GM12891 (cell line): ENCODE results near the gene ITSN1.

Experiments
- DNase-seq: peaks from one replicate; pipeline ENCODE4 v3.0.0; 2011; ENCODE audit warnings: low spot score; ENCODE audit not compliant: insufficient read length
- FAIRE-seq: peaks from 2 replicates; lab custom pipeline; 2011; peaks lifted over from hg19 to GRCh38; lab: Jason Lieb, UNC
- PAX5 ChIP-seq: IDR thresholded peaks from 2 replicates; pipeline ENCODE4 v1.6.1; 2011; ENCODE audit warnings: low read length, moderate library complexity, mild to moderate bottlenecking; ENCODE audit not compliant: insufficient read depth, severe bottlenecking
- POLR2A ChIP-seq: IDR thresholded peaks from 2 replicates; pipeline ENCODE4 v1.6.1; 2011; ENCODE audit warnings: low read depth, low read length, control low read depth
- POLR2AphosphoS5 ChIP-seq: IDR thresholded peaks from 2 replicates; pipeline ENCODE4 v1.6.1; 2011; ENCODE audit warnings: low read depth, low read length, control low read depth
- POU2F2 ChIP-seq: IDR thresholded peaks from 2 replicates; pipeline ENCODE4 v1.6.1; 2011; ENCODE audit warnings: low read depth, mild to moderate bottlenecking, control low read depth, low read length, moderate library complexity
- SPI1 ChIP-seq: IDR thresholded peaks from 2 replicates; pipeline ENCODE4 v1.6.1; 2011; ENCODE audit warnings: low read depth, low read length, control low read depth
- TAF1 ChIP-seq: IDR thresholded peaks from 2 replicates; pipeline ENCODE4 v1.6.1; 2011; ENCODE audit warnings: low read depth, low read length, control low read depth

Gene ITSN1

GRCh38 chr21:33691945-33692603, 49.8 kb downstream of the ITSN1 start:
- FAIRE-seq (no peak), DNase-seq (no peak)
- TF ChIP-seq POU2F2 (no peak), SPI1 (no peak), TAF1 (no peak)

- DNase-seq (no peak), FAIRE-seq (no peak)
- TF ChIP-seq PAX5, result no peak
- TF ChIP-seq POU2F2, result no peak
- TF ChIP-seq POLR2A, result no peak
- no peak for TF ChIP-seq POLR2AphosphoS5
- TF ChIP-seq SPI1, result no peak
- TF ChIP-seq TAF1, result no peak
Observed at GRCh38 chr21:33695813-33696212, 53.5 kb downstream of the ITSN1 start.

GRCh38 chr21:33696465-33696864, 54.2 kb downstream of the ITSN1 start:
- TF ChIP-seq POLR2A, result no peak
- TF ChIP-seq PAX5, result no peak
- no peak for FAIRE-seq

GRCh38 chr21:33698087-33698860, 56.0 kb downstream of the ITSN1 start:
- no peak for DNase-seq
- TF ChIP-seq POU2F2 (no peak), PAX5 (no peak), SPI1 (no peak), POLR2A (no peak), POLR2AphosphoS5 (no peak), TAF1 (no peak)
- FAIRE-seq, result no peak

More at GRCh38 chr21:33696465-33696864, 54.2 kb downstream of the ITSN1 start:
- DNase-seq, result no peak

- DNase-seq (no peak), FAIRE-seq (no peak)
- TF ChIP-seq POLR2AphosphoS5 (no peak), POU2F2 (no peak), POLR2A (no peak)
Observed at GRCh38 chr21:33699277-33699676, 57.0 kb downstream of the ITSN1 start.

- FAIRE-seq (no peak), DNase-seq (no peak)
- TF ChIP-seq POLR2A, result no peak
- TF ChIP-seq SPI1, result no peak
- no peak for TF ChIP-seq POU2F2
- TF ChIP-seq POLR2AphosphoS5, result no peak
- TF ChIP-seq PAX5, result no peak
- TF ChIP-seq TAF1, result no peak
Observed at GRCh38 chr21:33700491-33700890, 58.2 kb downstream of the ITSN1 start.

GRCh38 chr21:33703750-33704606, 61.7 kb downstream of the ITSN1 start:
- TF ChIP-seq PAX5 (no peak), TAF1 (no peak), POLR2A (no peak), POLR2AphosphoS5 (no peak), POU2F2 (no peak), SPI1 (no peak)
- DNase-seq (no peak), FAIRE-seq (no peak)

- no peak for DNase-seq
- TF ChIP-seq PAX5 (no peak), SPI1 (no peak), POU2F2 (no peak), POLR2AphosphoS5 (no peak), TAF1 (no peak), POLR2A (no peak)
- FAIRE-seq, result no peak
Observed at GRCh38 chr21:33707846-33708245, 65.5 kb downstream of the ITSN1 start.

GRCh38 chr21:33708874-33709273, 66.6 kb downstream of the ITSN1 start:
- TF ChIP-seq TAF1, result no peak
- TF ChIP-seq POU2F2, result no peak
- TF ChIP-seq POLR2AphosphoS5, result no peak
- TF ChIP-seq SPI1, result no peak
- TF ChIP-seq POLR2A, result no peak
- TF ChIP-seq PAX5, result no peak
- FAIRE-seq (no peak), DNase-seq (no peak)
